ENCODE data around the gene ING5.
"Not testable (repeated sequence)": the region's sequence is repeated elsewhere in the genome, so short reads cannot be mapped to it uniquely, and the experiment has no call there.

ING5 gene

GRCh38 chr2:241701399-241702154 lies at the start of gene ING5:
Gene ING5, plus strand, starts transcription at chr2:241702039. Its CDS starts 27 bp downstream, at chr2:241702066.
- peak; percentile 63 for DNase-seq

GRCh38 chr2:241652142-241652541 lies 49.7 kb upstream of the ING5 start:
- DNase-seq = no peak

GRCh38 chr2:241652722-241653121 lies 49.1 kb upstream of the ING5 start:
- no peak for DNase-seq

GRCh38 chr2:241653210-241653750 lies 48.6 kb upstream of the ING5 start:
- no peak for DNase-seq

- DNase-seq = no peak
Measured at GRCh38 chr2:241654551-241654950, 47.3 kb upstream of the ING5 start.

- no peak for DNase-seq
Measured at GRCh38 chr2:241655516-241656189, 46.2 kb upstream of the ING5 start.

- DNase-seq = no peak
Measured at GRCh38 chr2:241656190-241656741, 45.6 kb upstream of the ING5 start.

GRCh38 chr2:241657786-241658254 lies 44.0 kb upstream of the ING5 start:
- DNase-seq = no peak

GRCh38 chr2:241658296-241658695 lies 43.5 kb upstream of the ING5 start:
- DNase-seq = no peak

- peak; percentile 32 to 48 for DNase-seq
Measured at GRCh38 chr2:241659150-241659739, 42.6 kb upstream of the ING5 start.

- DNase-seq = no peak
Measured at GRCh38 chr2:241660593-241661213, 41.1 kb upstream of the ING5 start.

GRCh38 chr2:241662731-241663130 lies 39.1 kb upstream of the ING5 start:
- DNase-seq = not testable (repeated sequence)

- DNase-seq = no peak
Measured at GRCh38 chr2:241665731-241666440, 36.0 kb upstream of the ING5 start.

- DNase-seq = no peak
Measured at GRCh38 chr2:241666627-241667400, 35.0 kb upstream of the ING5 start.

GRCh38 chr2:241668354-241668753 lies 33.5 kb upstream of the ING5 start:
- no peak for DNase-seq

GRCh38 chr2:241668839-241669238 lies 33.0 kb upstream of the ING5 start:
- no peak for DNase-seq

GRCh38 chr2:241670333-241671110 lies 31.3 kb upstream of the ING5 start:
- DNase-seq = no peak

GRCh38 chr2:241671457-241672240 lies 30.2 kb upstream of the ING5 start:
- no peak for DNase-seq
